Raji (cell line): Measurements from ENCODE around the gene DMAC1.

Source experiments
- POLR2A ChIP-seq: IDR thresholded peaks from 2 replicates; pipeline ENCODE4 v1.6.1; 2011; ENCODE audit warnings: low read depth, low read length, control low read depth; ENCODE audit not compliant: insufficient read depth

The DMAC1 gene

GRCh38 chr9:7752481-7752880 is 47.1 kb downstream of the DMAC1 start:
- no peak for TF ChIP-seq POLR2A
